DMS153 (cell line): ENCODE results near the gene KIF1B.

ENCODE experiments used
- DNase-seq: peaks from one replicate; lab custom pipeline; 2025; lab: John Stamatoyannopoulos, UW

KIF1B gene

DNA sequence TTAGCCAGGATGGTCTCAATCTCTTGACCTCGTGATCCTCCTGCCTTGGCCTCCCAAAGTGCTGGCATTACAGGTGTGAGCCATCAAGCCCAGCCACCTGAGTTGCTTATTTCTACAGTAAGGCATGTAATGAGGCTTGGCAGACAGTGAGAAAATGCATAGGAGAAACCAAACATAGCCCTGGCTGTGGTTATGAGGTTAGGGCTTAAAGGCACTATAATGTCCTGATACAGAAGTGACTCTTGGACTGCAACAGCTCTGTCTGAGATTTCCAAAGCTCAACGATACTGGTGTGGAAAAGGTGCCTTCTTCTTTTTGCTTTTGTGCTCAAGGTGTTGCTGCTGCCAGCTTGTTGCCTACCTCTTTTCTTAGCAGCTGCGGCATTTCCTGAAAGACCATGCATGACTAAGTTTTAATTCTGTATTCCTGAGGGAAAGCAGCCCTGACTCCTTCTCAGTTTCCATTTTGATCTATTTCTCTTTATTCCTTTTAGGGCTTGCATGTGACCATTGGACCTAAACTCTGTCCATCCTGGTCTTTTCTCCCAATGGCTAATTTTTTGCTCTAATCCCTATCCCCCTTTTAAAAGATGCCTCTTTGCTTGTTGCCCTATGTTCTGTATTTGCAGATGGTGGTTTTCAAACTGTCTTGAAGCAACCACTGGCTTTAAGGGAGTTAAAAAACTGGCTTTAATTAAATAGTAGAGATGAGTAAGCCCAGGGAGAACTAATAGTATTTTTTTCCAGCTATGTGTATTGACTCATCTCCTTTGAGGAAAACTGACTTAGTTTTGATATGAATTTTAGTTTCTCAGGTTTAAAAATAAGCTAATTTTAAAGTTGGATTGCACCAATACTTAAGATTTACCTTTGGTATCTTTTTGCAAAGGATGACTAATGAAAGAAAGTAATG, 70.3 kb downstream of the KIF1B start:
- DNase-seq = no peak

- no peak for DNase-seq
Observed at GRCh38 chr1:10283318-10283984, 73.1 kb downstream of the KIF1B start.

GRCh38 chr1:10286244-10286643, 75.9 kb downstream of the KIF1B start:
- no peak for DNase-seq

- no peak for DNase-seq
Observed at GRCh38 chr1:10287023-10287645, 76.8 kb downstream of the KIF1B start.

GRCh38 chr1:10288029-10288615, 77.8 kb downstream of the KIF1B start:
- no peak for DNase-seq

- no peak for DNase-seq
Observed at GRCh38 chr1:10291705-10292104, 81.3 kb downstream of the KIF1B start.

DNA sequence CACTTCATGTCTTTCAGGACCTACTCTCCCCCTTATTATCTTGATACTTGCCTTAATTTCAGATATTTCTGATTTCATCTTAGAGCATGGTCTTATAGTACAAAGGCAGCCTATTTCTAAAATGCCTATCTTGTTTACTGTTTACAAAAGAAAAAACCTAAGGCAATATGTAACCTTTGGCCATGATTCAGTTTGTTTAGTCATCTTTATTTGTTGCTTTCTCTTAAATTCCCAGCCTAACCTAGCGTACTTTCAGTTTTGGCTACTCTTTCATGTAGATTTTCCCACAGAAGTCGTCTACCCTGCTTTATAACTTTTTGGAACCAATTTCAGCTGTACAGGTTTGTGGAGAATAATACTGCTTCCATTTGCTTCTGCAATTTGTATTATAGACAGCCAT, 81.8 kb downstream of the KIF1B start:
- DNase-seq = no peak

- DNase-seq = no peak
Observed at GRCh38 chr1:10295481-10296085, 85.2 kb downstream of the KIF1B start.

DNA sequence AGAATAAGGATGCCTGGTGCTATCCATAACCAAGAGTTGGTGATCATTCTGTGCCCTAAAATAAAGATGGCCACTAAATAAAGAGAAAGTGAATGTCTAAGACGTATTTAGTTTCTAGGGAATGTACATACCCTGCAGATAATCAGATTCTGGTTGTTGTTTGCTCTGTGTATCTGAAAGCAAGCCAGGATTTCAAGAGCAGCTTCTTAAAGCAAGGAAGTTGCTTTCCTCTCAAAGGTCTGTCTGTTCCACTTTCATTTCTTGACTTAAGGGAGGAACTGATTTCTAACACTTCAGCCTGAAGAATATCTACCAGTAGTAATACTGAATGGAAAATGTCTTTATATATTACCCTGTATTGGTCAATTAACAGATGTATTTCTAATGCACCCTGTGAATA, 88.8 kb downstream of the KIF1B start:
- no peak for DNase-seq

GRCh38 chr1:10302416-10302815, 92.0 kb downstream of the KIF1B start:
- DNase-seq = no peak

DNA sequence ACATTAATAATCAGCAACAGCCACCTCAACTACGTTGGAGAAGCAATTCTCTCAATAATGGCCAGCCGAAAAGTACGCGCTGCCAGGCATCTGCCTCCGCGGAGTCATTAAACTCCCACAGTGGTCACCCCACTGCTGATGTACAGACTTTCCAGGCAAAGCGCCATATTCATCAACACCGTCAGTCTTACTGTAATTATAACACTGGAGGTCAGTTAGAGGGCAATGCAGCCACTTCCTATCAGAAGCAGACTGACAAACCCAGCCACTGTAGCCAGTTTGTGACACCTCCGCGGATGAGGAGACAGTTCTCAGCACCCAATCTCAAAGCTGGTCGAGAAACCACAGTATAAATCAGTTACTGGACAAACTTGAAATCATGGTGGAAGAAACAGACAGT, 93.9 kb downstream of the KIF1B start:
- no peak for DNase-seq

DNA sequence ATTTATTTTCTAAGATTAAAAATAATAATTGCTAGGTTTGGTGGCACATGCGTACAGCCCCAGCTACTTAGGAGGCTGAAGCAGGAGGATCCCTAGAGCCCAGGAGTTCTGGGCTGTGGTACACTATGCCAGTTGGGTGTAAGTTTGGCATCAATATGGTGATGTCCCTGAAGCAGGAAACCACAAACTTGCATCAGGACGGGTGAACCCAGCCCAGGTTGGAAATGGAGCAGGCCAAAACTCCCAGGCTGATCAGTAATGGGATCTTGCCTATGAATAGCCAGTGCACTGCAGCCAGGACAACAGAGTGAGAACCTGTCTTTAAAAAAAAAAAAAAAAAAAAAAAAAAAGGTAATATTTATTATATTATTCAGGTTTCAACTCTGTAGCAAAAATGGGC, 96.1 kb downstream of the KIF1B start:
- no peak for DNase-seq

DNA sequence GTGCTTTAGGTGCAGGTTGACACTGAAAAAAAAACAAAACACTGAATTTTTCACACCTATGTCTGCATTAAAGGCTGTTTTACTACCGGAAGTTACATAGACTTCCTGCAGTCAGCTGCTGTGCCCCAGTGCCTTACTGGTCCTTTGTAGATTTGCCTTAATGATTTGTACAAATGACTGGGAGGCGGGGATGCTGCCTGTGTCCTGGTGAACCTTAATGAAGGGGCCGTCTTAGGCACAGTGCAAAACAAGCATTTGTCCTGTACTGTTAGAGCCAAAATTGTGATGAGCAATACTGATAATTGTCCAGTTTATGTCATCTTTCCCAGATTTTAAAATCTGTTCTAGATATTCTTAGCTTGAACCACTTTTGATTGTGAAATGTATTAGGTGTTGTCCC, 97.6 kb downstream of the KIF1B start:
- no peak for DNase-seq

DNA sequence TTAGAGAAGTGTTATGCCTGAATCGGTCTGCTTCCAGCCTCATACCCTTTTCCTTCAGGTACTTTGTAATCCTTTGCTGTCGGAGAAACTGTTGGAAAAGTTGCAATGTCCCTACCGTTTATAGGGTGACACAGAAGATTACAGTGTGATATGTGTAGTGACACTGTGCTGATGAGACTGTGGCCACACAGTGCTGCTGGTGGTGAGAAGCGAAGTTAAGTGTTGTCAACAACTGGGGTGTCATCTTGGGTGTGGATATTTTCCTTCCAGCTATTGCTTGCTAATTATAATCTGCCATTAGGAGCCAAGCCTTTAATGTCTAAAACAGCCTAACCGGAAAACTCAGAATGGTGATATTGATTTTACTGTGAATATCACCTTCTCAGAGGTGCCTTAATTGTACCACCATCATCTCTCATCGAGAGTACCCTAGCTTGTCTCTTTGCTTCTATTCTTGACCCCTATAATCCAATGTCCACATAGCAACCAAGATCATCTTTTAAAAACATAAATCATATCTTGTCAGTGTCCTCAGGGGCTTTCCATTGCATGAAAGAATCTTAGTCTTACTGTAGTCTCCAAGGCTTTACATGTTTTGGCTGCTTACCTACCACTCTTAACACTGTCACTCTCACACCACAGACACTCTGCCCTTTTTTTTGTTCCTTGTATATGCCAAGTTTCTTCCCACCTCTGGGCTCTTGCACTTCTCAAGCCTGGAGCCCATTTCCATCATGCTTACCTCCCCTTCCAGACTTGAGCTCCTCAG, 99.1 kb downstream of the KIF1B start:
- DNase-seq = no peak

DNA sequence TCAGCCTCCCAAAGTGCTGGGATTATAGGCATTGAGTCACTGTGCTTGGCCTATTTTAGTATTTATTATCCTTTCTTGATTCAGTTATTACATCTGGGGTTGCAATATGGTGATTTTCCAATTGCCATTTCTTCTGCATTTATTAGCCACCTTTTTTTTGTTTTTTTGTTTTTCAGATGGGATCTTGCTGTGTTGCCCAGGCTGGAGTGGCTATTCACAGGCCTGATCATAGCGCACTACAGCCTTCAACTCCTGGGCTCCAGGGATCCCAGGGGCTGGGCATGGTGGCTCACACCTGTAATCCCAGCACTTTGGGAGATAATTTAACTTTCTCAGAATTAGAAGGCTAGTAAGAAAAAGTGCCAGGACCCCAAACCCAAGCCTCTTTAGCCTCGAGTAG, 106.4 kb downstream of the KIF1B start:
- no peak for DNase-seq

DNA sequence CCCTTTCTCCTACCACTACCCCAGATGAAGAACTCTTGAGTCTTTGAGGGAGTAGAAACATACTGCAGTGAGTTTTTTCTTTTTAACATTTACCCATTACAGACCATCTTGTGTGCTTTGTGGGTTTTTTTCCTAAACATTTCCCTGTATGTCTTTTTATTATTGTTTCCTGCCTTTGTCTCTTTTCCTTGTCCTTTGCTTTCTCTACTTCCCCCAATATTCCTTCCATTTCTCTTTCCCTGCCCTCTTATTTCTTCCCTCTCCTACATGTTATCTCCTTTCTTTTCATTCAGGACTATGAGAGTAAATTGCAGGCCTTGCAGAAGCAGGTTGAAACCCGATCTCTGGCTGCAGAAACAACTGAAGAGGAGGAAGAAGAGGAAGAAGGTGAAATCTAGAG, 109.4 kb downstream of the KIF1B start:
- no peak for DNase-seq

- no peak for DNase-seq
Observed at GRCh38 chr1:10320336-10320735, 110.0 kb downstream of the KIF1B start.

DNA sequence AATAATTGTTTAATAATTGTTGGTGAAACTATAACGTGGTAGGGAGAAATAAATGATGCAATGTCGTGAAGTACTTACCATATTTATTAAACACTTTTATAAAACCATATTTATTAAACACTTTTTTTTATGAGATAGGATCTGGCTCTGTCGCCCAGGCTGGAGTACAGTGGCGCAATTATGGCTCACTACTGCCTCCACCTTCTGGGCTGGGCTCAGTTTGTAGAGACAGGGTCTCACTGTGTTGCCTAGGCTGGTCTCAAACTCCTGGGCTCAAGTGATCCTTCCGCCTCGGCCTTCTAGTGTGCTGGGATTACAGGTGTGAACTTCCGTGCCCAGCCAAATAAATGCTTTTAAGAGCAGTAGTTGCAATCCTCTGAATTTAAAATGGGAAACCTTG, 112.5 kb downstream of the KIF1B start:
- no peak for DNase-seq

- no peak for DNase-seq
Observed at GRCh38 chr1:10324627-10325026, 114.3 kb downstream of the KIF1B start.

GRCh38 chr1:10325521-10325920, 115.2 kb downstream of the KIF1B start:
- DNase-seq = no peak

- no peak for DNase-seq
Observed at GRCh38 chr1:10326251-10326650, 115.9 kb downstream of the KIF1B start.
